ENCODE data around the gene ANP32E.
A peak's percentile ranks its signal among the peaks of the same experiment; 100 is the strongest.
"Not testable (repeated sequence)": the region's sequence is repeated elsewhere in the genome, so short reads cannot be mapped to it uniquely, and the experiment has no call there.

ANP32E gene

GRCh38 chr1:150256554-150257341 lies 20.8 kb upstream of the ANP32E start:
- TF ChIP-seq, protein P1, sequence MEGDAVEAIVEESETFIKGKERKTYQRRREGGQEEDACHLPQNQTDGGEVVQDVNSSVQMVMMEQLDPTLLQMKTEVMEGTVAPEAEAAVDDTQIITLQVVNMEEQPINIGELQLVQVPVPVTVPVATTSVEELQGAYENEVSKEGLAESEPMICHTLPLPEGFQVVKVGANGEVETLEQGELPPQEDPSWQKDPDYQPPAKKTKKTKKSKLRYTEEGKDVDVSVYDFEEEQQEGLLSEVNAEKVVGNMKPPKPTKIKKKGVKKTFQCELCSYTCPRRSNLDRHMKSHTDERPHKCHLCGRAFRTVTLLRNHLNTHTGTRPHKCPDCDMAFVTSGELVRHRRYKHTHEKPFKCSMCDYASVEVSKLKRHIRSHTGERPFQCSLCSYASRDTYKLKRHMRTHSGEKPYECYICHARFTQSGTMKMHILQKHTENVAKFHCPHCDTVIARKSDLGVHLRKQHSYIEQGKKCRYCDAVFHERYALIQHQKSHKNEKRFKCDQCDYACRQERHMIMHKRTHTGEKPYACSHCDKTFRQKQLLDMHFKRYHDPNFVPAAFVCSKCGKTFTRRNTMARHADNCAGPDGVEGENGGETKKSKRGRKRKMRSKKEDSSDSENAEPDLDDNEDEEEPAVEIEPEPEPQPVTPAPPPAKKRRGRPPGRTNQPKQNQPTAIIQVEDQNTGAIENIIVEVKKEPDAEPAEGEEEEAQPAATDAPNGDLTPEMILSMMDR (conservative IDR thresholded peaks at IDR 0.05; ENCODE audit: low read length): no peak
- peak; percentile 53 for DNase-seq (ENCODE audit: low read depth)
- peak overlapping the region; percentile 28 for H3K4me3 ChIP-seq (ENCODE audit: low read length)

GRCh38 chr1:150256198-150256553 lies 20.3 kb upstream of the ANP32E start:
- no peak for DNase-seq (ENCODE audit: low read depth)
- H3K4me3 ChIP-seq (ENCODE audit: low read length): peak overlapping the region; percentile 28
- TF ChIP-seq, protein P1 (conservative IDR thresholded peaks at IDR 0.05; ENCODE audit: low read length): no peak

DNA sequence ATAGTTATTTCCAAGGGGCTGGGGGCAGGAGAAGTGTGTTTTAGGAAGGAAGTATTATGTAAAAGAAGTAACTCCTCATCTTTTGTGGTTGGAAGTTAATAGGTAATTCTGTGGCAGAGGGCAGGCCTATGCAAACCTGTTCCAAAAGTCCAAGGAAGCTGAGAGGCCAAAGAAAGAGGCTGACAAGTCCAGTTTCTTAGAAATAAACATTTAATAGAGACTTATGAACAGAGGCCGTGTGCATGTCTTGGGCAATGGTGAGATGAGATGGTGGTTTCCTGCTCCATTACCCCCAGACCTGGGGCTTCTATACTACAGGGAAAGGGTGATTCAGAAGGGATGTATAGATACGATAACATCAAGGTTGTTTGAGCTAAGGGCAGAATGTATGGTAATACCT lies 14.0 kb upstream of the ANP32E start:
- DNase-seq (ENCODE audit: low read depth): no peak
- H3K4me3 ChIP-seq (ENCODE audit: low read length): no peak overlapping the region
- TF ChIP-seq, protein P1 (conservative IDR thresholded peaks at IDR 0.05; ENCODE audit: low read length): no peak

- no peak for DNase-seq (ENCODE audit: low read depth)
- TF ChIP-seq, protein P1 (conservative IDR thresholded peaks at IDR 0.05; ENCODE audit: low read length): no peak
- H3K4me3 ChIP-seq (ENCODE audit: low read length): no peak overlapping the region
Measured at GRCh38 chr1:150243003-150243402, 7.1 kb upstream of the ANP32E start.

DNA sequence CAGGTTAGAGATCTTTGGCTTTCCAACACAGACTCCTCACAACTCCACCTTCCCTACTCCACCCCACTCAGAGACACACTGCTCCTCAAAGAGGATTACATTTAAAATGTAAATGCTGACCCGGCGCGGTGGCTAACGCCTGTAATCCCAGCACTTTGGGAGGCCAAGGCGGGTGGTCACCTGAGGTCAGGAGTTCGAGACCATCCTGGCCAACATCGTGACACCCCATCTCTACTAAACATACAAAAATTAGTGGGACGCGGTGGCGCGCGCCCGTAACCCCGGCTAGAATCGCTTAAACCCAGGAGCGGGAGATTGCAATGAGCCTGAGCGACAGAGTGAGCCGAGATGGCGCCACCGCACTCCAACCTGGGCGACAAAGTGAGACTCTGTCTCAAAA lies 1.8 kb upstream of the ANP32E start:
- TF ChIP-seq, protein P1 (conservative IDR thresholded peaks at IDR 0.05; ENCODE audit: low read length): no peak
- no peak overlapping the region for H3K4me3 ChIP-seq (ENCODE audit: low read length)
- DNase-seq (ENCODE audit: low read depth): no peak

DNA sequence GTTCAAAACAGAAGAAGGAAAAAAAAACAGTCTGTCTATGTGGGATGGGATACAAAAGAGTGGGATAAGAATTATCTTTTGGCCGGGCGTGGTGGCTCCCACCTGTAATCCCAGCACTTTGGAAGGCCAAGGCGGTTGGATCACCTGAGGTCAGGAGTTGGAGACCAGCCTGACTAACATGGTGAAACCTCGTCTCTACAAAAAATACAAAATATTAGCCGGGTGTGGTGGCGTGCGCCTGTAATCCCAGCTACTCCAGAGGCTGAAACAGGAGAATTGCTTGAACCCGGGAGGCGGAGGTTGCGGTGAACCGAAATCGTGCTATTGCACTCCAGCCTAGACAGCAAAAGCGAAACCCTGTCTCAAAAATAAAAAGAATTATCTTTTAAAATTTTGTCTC lies 1.3 kb upstream of the ANP32E start:
- DNase-seq (ENCODE audit: low read depth); H3K4me3 ChIP-seq (ENCODE audit: low read length): not testable (repeated sequence)

DNA sequence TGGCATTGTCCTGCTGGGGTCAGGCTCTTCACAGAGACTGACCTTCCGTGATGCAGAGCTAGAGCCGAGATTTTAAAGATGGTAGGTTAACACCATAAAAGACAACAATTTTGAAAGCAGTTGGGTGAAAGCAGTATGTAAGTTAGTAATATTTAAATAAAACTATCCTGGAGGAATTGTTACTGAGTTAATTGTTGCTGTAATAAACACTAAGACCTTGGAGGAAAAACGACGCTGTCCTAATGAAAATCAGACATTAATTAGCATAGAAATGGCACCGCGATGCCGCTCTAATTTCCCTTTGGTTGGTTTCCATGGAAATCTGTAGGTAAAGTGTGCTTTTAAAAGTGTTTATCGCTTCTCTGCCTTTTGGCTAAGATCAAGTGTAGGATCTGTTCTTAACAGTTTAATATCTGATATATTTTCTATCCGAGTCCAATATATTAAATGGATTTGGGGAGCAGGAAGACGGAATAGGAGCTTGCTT lies 745 bp upstream of the ANP32E start:
- TF ChIP-seq, protein P1 (conservative IDR thresholded peaks at IDR 0.05; ENCODE audit: low read length): no peak
- H3K4me3 ChIP-seq (ENCODE audit: low read length): peak overlapping the region; percentile 89
- DNase-seq (ENCODE audit: low read depth): no peak
